ENCODE results near the gene SNCA.

Gene SNCA

GRCh38 chr4:89784686-89785231, 52.2 kb downstream of the SNCA start:
- no peak for TF ChIP-seq CTCF (IDR thresholded peaks at IDR 0.05; ENCODE audit: control insufficient read depth, extremely low read depth, insufficient read depth)

GRCh38 chr4:89781321-89781720, 55.6 kb downstream of the SNCA start:
- TF ChIP-seq CTCF (IDR thresholded peaks at IDR 0.05; ENCODE audit: control insufficient read depth, extremely low read depth, insufficient read depth) = no peak
- H3K4me3 ChIP-seq (ENCODE audit: low read depth, low read length) = no peak overlapping the region
- no peak for DNase-seq (ENCODE audit: low read depth)

More at GRCh38 chr4:89784686-89785231, 52.2 kb downstream of the SNCA start:
- no peak for DNase-seq (ENCODE audit: low read depth)
- no peak overlapping the region for H3K4me3 ChIP-seq (ENCODE audit: low read depth, low read length)

GRCh38 chr4:89773805-89774204, 63.2 kb downstream of the SNCA start:
- TF ChIP-seq CTCF (IDR thresholded peaks at IDR 0.05; ENCODE audit: control insufficient read depth, extremely low read depth, insufficient read depth) = no peak
- no peak for DNase-seq (ENCODE audit: low read depth)
- no peak overlapping the region for H3K4me3 ChIP-seq (ENCODE audit: low read depth, low read length)

GRCh38 chr4:89769856-89770255, 67.1 kb downstream of the SNCA start:
- no peak for TF ChIP-seq CTCF (IDR thresholded peaks at IDR 0.05; ENCODE audit: control insufficient read depth, extremely low read depth, insufficient read depth)
- no peak overlapping the region for H3K4me3 ChIP-seq (ENCODE audit: low read depth, low read length)
- DNase-seq (ENCODE audit: low read depth) = no peak

- DNase-seq (ENCODE audit: low read depth) = no peak
- no peak for TF ChIP-seq CTCF (IDR thresholded peaks at IDR 0.05; ENCODE audit: control insufficient read depth, extremely low read depth, insufficient read depth)
- no peak overlapping the region for H3K4me3 ChIP-seq (ENCODE audit: low read depth, low read length)
Observed at GRCh38 chr4:89767924-89768323, 69.0 kb downstream of the SNCA start.

- DNase-seq (ENCODE audit: low read depth) = no peak
- no peak overlapping the region for H3K4me3 ChIP-seq (ENCODE audit: low read depth, low read length)
- no peak for TF ChIP-seq CTCF (IDR thresholded peaks at IDR 0.05; ENCODE audit: control insufficient read depth, extremely low read depth, insufficient read depth)
Observed at GRCh38 chr4:89765966-89766365, 71.0 kb downstream of the SNCA start.

- no peak for TF ChIP-seq CTCF (IDR thresholded peaks at IDR 0.05; ENCODE audit: control insufficient read depth, extremely low read depth, insufficient read depth)
- DNase-seq (ENCODE audit: low read depth) = no peak
- H3K4me3 ChIP-seq (ENCODE audit: low read depth, low read length) = no peak overlapping the region
Observed at GRCh38 chr4:89765528-89765927, 71.4 kb downstream of the SNCA start.
